ENCODE measurements around the gene GPR119.
"Not testable (repeated sequence)": the region's sequence is repeated elsewhere in the genome, so short reads cannot be mapped to it uniquely, and the experiment has no call there.

Gene GPR119

DNA sequence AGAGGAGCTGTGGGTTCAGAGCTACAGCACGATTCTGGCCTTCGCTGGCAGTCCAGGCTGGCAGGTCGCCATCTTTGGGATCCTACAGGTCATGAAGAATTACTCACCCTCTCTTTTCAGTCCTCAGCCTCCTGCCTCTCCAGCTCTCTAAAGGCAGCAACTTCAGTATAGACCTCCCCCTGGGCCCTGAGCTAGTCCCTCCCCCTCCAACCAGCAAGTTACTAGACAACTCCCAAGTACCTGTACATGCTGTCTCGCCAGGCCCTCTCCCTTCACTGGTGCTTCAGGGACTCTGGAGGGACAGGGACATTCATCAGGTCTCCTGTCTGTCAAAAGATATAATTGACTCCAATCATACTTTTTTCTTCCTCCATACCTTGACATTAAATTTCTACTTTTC lies at the start of gene GPR119:
Gene GPR119, minus strand, starts transcription at position 155 of the 400 bp plus-strand sequence. CDS start 227 bp downstream, outside the sequence.
- Mint-ChIP-seq H3K9me3 (peaks cover 0 to 1% of the 10 kb centered on the region in 2 donors), H3K36me3 (no peaks in the 10 kb centered on the region), H3K27ac (no peak within 1 kb of the TSS), H3K27me3 (peaks cover 0 to 10% of the 10 kb centered on the region in 2 donors), H3K4me3 (no peak within 1 kb of the TSS), H3K4me1 (no peaks in the 10 kb centered on the region)
- DNase-seq (no peak), ATAC-seq (replicated peaks) (no peak)

DNA sequence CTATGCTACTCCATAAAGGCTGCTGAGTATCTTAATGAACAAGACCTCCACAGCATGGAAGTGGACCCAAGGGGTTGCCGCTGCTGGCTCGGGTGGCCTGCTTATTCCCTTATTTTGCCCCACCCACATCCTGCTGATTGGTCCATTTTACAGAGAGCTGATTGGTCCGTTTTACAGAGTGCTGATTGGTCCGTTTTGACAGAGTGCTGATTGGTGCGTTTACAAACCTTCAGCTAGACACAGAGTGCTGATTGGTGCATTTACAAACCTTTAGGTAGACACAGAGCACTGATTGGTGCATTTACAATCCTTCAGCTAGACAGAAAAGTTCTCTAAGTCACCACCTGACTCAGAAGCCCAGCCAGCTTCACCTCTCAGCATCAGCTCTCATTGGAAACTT lies 43.8 kb upstream of the GPR119 start:
- not testable (repeated sequence) for H3K4me1 Mint-ChIP-seq; H3K4me3 Mint-ChIP-seq; ATAC-seq (replicated peaks); H3K36me3 Mint-ChIP-seq; H3K9me3 Mint-ChIP-seq; H3K27ac Mint-ChIP-seq; DNase-seq
- peaks cover 11 to 18% of the 10 kb centered on the region in 2 donors for H3K27me3 Mint-ChIP-seq

DNA sequence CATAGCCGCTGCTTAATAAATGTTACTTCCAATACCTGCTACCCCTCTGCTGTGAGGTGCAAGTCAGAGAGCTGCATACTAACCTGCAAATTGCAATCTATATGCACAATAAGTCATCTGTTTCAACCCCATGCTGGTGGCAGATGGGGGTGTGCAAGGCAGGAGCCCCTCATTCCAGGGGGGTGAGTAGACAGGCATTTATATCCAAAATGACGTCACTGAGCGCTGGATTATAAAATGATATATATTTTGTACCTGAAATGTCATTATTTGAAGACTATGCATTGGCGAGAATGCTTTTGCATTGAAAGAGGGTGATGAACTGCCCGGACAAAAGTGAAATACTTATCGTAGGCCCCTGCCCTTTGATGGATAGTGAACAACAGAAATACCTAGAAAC lies 41.1 kb upstream of the GPR119 start:
- Mint-ChIP-seq H3K27ac (no peak overlapping the region), H3K4me3 (no peak overlapping the region), H3K27me3 (peaks cover 11 to 13% of the 10 kb centered on the region in 2 donors), H3K36me3 (no peaks in the 10 kb centered on the region), H3K9me3 (peaks cover 0 to 5% of the 10 kb centered on the region in 2 donors), H3K4me1 (no peaks in the 10 kb centered on the region)
- DNase-seq (no peak), ATAC-seq (replicated peaks) (no peak)

DNA sequence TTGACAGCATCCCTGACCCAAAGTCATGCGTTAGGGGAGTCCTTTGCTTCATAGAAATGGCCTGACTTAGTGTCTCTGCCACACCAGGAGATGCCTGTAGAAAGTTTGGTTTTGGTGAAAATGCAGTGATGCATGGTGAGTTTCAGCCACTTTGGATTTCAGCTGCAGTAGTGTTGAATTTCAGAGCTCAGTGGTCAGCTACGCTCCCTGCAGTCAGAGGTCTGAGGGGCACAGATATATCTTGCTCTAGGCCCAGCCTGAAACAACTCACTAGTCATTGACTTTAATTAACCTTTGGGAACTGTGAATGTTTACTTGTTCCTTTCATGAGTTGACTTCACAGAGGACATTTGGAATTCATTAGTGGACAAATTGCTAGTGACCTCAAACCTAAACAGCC lies 33.8 kb upstream of the GPR119 start:
- DNase-seq, result no peak
- no peak for ATAC-seq (replicated peaks)
- peaks cover 8% of the 10 kb centered on the region in 2 donors for H3K36me3 Mint-ChIP-seq
- no peak overlapping the region for H3K4me3 Mint-ChIP-seq
- peaks cover 0 to 2% of the 10 kb centered on the region in 2 donors for H3K4me1 Mint-ChIP-seq
- H3K27ac Mint-ChIP-seq, result no peak overlapping the region
- H3K9me3 Mint-ChIP-seq, result no peaks in the 10 kb centered on the region
- H3K27me3 Mint-ChIP-seq, result peaks cover 0 to 4% of the 10 kb centered on the region in 2 donors

DNA sequence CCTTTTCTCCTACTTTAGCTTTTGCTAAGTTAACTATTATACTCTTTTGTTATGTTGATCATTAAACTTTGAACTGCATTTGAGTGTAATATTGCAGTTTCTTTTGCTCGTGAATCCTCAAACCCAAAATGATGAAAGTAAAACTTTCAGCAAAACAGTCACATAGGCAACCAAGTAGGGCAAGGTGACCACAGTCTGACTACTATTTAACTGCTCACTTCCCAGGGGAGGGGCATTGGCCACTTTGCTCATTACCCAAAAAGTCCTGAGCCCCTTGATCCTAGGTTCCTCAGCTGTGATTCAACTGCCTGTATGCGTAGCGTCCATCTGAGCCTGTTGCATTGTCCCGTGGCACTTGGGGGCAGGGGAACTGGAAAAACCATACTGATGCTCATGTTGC lies 33.3 kb upstream of the GPR119 start:
- peaks cover 12% of the 10 kb centered on the region in 2 donors for H3K36me3 Mint-ChIP-seq
- H3K4me3 Mint-ChIP-seq, result no peak overlapping the region
- peaks cover 0 to 2% of the 10 kb centered on the region in 2 donors for H3K4me1 Mint-ChIP-seq
- no peak overlapping the region for H3K27ac Mint-ChIP-seq
- DNase-seq (no peak), ATAC-seq (replicated peaks) (no peak)
- no peaks in the 10 kb centered on the region for H3K9me3 Mint-ChIP-seq
- peaks cover 0 to 4% of the 10 kb centered on the region in 2 donors for H3K27me3 Mint-ChIP-seq

DNA sequence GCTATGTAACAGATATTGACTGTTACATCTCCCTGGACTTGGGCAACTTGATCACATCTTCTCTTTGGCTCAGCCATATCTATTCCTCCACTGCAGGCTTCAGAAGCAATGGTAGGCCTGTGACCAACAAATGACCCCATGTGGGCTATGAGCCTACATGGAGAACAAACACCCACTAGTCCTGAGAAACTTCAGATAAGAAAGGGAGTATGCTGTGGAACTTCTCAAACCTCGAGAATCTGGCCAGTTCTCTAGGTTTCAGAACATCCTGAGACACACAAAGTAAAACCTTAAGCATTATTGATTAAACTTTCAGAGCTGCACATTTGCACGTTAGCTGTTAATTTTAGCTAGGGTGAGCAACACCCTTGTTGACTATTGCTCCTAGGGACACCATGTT lies 32.6 kb upstream of the GPR119 start:
- Mint-ChIP-seq H3K4me3 (no peak overlapping the region), H3K27me3 (no peaks in the 10 kb centered on the region), H3K27ac (no peak overlapping the region), H3K9me3 (no peaks in the 10 kb centered on the region), H3K4me1 (peaks cover 0 to 2% of the 10 kb centered on the region in 2 donors), H3K36me3 (peaks cover 12% of the 10 kb centered on the region in 2 donors)
- DNase-seq (no peak), ATAC-seq (replicated peaks) (no peak)

DNA sequence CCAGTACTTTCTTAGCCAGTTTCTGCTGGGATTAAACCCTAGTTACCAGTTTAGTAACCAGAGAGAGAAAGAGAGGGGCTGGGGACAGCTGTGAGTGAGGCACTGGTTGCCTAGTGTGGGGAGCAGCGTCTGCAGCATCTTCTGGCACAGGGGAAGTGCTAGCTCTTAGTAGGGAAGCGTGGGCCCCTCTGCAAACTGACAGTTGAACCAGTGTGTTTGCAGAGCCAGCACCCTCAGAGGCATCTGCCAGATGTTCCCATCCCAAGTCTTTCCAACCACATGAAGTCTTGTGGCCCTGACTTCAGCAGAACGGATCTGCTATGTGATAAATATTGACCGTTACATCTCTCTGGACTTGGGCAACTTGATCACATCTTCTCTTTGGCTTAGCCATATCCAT lies 31.3 kb upstream of the GPR119 start:
- Mint-ChIP-seq H3K4me1 (peaks cover 0 to 2% of the 10 kb centered on the region in 2 donors), H3K27me3 (no peaks in the 10 kb centered on the region), H3K4me3 (no peak overlapping the region), H3K36me3 (peaks cover 12 to 14% of the 10 kb centered on the region in 2 donors), H3K27ac (no peak overlapping the region), H3K9me3 (no peaks in the 10 kb centered on the region)
- DNase-seq (no peak), ATAC-seq (replicated peaks) (no peak)

DNA sequence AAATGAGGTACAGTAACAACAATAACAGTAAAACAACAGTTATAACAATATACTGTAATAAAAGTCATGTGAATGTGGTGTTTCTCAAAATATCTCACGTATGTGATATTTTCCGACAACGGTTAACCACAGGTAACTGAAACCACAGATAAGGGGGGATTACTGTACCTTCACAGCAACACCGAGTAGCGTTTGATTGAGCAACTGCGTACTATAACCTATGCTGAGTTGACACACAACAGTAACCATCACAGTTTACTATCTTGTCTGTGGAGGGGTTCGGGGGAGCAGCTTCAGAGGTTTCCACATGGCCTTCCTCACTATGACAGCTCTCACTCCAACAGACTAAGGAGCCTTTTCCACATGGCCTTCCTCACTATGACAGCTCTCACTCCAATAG lies 29.7 kb upstream of the GPR119 start:
- no peaks in the 10 kb centered on the region for H3K9me3 Mint-ChIP-seq
- no peak overlapping the region for H3K27ac Mint-ChIP-seq
- no peaks in the 10 kb centered on the region for H3K27me3 Mint-ChIP-seq
- H3K36me3 Mint-ChIP-seq, result peaks cover 12 to 14% of the 10 kb centered on the region in 2 donors
- no peak overlapping the region for H3K4me3 Mint-ChIP-seq
- ATAC-seq (replicated peaks), result no peak
- H3K4me1 Mint-ChIP-seq, result peaks cover 0 to 2% of the 10 kb centered on the region in 2 donors
- DNase-seq, result no peak

DNA sequence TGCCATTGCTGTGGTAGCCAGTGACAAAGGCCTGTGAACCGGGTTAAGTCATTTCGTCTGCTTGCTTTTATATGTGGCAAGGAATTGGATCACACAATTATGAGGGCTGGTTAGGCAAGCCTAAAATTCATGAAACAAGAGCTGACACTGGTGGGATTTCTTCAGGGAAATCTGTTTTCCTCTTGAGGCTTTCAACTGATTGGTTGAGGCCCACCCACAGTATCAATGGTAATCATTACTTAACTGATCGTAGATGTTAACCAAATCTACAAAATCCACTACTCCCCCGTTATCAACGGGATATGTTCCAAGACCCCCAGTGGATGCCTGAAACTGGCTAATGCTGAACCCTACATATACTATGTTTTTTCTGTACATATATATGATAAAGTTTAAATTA lies 29.3 kb upstream of the GPR119 start:
- H3K4me1 Mint-ChIP-seq, result peaks cover 0 to 2% of the 10 kb centered on the region in 2 donors
- DNase-seq (no peak), ATAC-seq (replicated peaks) (no peak)

DNA sequence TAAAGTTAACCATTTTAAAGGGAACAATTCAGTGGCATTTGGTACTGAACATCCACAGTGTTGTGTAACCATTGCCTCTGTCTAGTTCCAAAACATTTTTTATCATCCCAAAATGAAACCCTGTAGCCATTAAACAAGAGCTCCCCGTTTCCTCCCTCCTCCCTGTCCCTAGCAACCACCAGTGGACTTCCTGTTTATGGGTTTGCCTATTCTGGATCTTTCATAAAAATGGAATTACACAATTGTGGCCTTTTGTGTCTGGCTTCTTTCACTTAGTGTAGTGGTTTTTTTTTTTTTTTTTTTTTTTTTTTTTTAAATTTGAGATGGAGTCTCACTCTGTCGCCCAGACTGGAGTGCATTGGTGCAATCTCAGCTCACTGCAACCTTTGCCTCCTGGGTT lies 27.9 kb upstream of the GPR119 start:
- no peak overlapping the region for H3K27ac Mint-ChIP-seq
- H3K4me3 Mint-ChIP-seq, result no peak overlapping the region
- peaks cover 0 to 2% of the 10 kb centered on the region in 2 donors for H3K4me1 Mint-ChIP-seq
- no peaks in the 10 kb centered on the region for H3K9me3 Mint-ChIP-seq
- H3K36me3 Mint-ChIP-seq, result peaks cover 12 to 18% of the 10 kb centered on the region in 2 donors
- H3K27me3 Mint-ChIP-seq, result no peaks in the 10 kb centered on the region
- no peak for ATAC-seq (replicated peaks)
- no peak for DNase-seq

More for the DNA sequence above, 29.3 kb upstream of the GPR119 start:
- Mint-ChIP-seq H3K27ac (no peak overlapping the region), H3K9me3 (no peaks in the 10 kb centered on the region), H3K36me3 (peaks cover 12 to 14% of the 10 kb centered on the region in 2 donors), H3K4me3 (no peak overlapping the region), H3K27me3 (no peaks in the 10 kb centered on the region)

DNA sequence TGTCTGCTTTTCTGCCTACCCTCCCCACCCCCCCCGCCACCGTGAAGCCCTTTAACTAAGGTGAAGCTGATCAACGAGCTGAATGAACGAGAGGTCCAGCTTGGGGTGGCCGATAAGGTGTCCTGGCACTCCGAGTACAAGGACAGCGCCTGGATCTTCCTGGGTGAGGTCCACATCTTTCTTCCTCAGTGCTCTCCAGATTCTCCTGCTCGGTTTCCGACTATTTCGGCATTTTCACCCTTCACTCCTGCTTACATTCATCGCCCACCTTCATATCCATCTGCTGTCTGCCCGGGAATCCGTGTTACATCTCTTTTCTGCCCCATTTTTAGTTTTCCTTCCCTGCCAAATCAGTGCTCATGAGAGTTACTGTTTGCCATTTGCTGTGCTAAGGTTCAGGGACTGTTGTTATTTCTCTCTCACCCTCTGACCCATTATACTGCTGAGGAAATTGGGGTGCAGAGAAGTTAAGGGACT lies 16.8 kb upstream of the GPR119 start:
- Mint-ChIP-seq H3K4me1 (peaks cover 0 to 10% of the 10 kb centered on the region in 2 donors), H3K36me3 (peaks cover 9 to 12% of the 10 kb centered on the region in 2 donors), H3K27ac (peak overlapping the region; percentile 68), H3K4me3 (peak overlapping the region; percentile 85 to 99), H3K9me3 (no peaks in the 10 kb centered on the region), H3K27me3 (peaks cover 4 to 17% of the 10 kb centered on the region in 2 donors)
- ATAC-seq (replicated peaks), result no peak
- no peak for DNase-seq

DNA sequence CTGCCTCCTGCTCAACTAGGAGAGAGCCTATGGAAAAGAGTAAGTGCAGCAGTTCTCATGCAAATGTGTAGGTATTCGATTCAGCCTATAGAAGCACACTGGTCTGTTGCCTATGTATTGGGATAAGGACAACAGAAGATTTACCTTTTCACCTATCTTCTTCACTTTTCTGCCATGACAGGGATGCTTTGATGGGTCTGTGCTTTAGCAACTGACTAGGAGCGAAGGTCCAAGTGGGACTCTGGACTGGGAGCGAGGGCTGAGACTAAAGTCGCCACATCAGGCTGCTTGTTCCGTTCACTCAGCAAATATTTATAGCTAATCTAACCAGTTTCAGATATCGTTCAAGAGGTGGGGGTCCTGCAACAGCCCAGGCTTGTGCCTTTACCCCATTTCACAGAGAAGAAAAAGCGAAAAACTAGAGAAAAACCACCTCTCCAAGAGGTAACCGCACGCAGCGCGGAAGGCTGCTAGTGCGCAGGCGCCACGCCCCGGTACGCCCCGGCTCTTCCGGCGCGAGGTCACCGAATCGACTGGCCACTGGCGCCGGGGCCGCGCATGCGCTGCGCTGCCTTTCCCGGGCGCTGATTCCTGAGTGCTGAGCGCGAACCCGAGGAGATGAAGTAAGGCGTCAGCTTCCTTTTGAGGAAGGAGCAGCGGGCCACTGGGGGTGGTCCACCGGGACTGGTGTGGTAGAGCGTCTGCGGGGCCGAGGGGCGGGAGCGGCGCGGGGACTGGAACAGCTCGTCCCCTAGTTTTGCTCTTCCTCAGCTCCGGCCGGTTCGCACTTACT lies 16.1 kb upstream of the GPR119 start, which contains the start of gene RBMX2:
Gene RBMX2, plus strand, starts transcription at position 573 of the 793 bp plus-strand sequence. Its CDS starts 46 bp downstream, at position 619.
- Mint-ChIP-seq H3K9me3 (no peaks in the 10 kb centered on the region), H3K27me3 (peaks cover 5 to 22% of the 10 kb centered on the region in 2 donors), H3K4me3 (peak within 1 kb of the TSS; percentile 85 to 99), H3K27ac (peak within 1 kb of the TSS; percentile 95), H3K36me3 (peaks cover 9 to 12% of the 10 kb centered on the region in 2 donors), H3K4me1 (peaks cover 0 to 10% of the 10 kb centered on the region in 2 donors)
- ATAC-seq (replicated peaks), result peak; percentile 91 to 96
- peak; percentile 54 for DNase-seq

DNA sequence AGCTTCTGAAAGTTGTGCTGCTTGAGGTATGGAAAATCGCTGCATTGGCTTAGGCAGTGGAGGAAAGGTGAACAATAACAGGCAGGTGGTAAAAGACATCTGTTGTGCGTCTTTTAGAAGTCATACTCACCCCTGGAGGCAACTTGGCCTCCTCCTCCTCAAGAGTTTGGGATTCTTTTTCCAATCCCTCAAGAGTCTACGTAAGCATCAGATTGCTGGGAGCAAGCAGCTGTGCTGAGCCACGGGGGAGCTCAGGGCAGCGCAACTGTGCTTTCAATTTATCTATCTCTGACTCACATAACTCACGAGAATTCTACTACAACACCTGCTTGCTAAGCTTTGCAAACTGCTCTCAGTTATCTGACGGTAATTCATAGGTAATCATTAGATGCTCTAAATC lies 9.9 kb upstream of the GPR119 start:
- Mint-ChIP-seq H3K36me3 (no peaks in the 10 kb centered on the region), H3K4me1 (no peaks in the 10 kb centered on the region), H3K27me3 (peaks cover 12 to 41% of the 10 kb centered on the region in 2 donors), H3K27ac (no peak overlapping the region), H3K9me3 (no peaks in the 10 kb centered on the region), H3K4me3 (no peak overlapping the region)
- DNase-seq, result no peak
- ATAC-seq (replicated peaks), result no peak

DNA sequence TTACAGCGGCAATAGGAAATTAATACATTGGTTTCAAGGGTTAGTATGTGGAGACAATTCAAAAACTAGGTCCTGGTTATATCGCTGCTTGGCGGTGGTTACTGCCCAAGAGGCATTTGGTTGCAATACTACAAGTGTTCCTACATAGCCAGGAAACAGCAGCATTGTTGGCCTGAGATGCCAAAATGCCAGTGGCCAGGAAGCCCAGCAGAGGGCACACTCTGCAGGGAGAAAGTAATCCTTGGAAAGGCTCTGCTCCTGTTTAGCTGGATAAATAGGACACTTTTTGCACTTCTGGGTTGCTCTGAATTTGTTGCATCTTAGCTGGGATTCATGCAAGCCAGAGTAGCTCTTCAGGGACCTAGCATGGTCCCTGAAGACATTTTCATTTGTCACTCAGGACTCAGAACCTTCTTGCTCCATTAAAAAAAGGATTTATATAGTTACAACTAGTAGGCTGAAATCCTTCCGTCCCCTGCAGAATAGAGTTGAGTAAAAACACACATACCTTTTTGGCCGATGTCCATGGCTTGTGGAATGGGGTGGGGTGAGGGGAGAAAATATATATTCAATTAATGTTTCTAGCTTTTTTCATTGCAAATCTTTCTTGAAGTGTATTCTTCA lies 8.1 kb upstream of the GPR119 start:
- no peak overlapping the region for H3K27ac Mint-ChIP-seq
- H3K36me3 Mint-ChIP-seq, result no peaks in the 10 kb centered on the region
- H3K9me3 Mint-ChIP-seq, result no peaks in the 10 kb centered on the region
- no peak for DNase-seq
- peaks cover 12 to 35% of the 10 kb centered on the region in 2 donors for H3K27me3 Mint-ChIP-seq
- H3K4me1 Mint-ChIP-seq, result no peaks in the 10 kb centered on the region
- ATAC-seq (replicated peaks), result no peak
- H3K4me3 Mint-ChIP-seq, result no peak overlapping the region

Measured in stimulated activated naive B cell treated with anti-CD40 and anti-IgM and Interleukin-4, amounts not matched to agents 10 μg/mL and 1 μg/mL and 100 μg/mL, for 72 hours (primary cell).